ENCODE results near the gene IRX2.

The IRX2 gene

GRCh38 chr5:2755681-2756171 is 4.2 kb upstream of the IRX2 start:
- no peak for DNase-seq

- DNase-seq: no peak
These were observed 3.7 kb upstream of the IRX2 start for GRCh38 chr5:2755076-2755680.

- DNase-seq: no peak
These were observed 3.2 kb upstream of the IRX2 start for GRCh38 chr5:2754581-2755075.

GRCh38 chr5:2753452-2754420 is 2.3 kb upstream of the IRX2 start:
- no peak for DNase-seq

- DNase-seq: peak in 1 of 2 experiments; percentile 31
These were observed 1.5 kb upstream of the IRX2 start for GRCh38 chr5:2752821-2753439.

- DNase-seq: peak; percentile 58 to 79
These were observed 763 bp upstream of the IRX2 start for GRCh38 chr5:2752059-2752820.

GRCh38 chr5:2750758-2751464 is 566 bp downstream of the IRX2 start:
- DNase-seq: peak in 1 of 2 experiments; percentile 62

- no peak for DNase-seq
These were observed 1.3 kb downstream of the IRX2 start for GRCh38 chr5:2750026-2750757.

- no peak for DNase-seq
These were observed 1.9 kb downstream of the IRX2 start for GRCh38 chr5:2749514-2750025.

- DNase-seq: no peak
These were observed 2.5 kb downstream of the IRX2 start for GRCh38 chr5:2748861-2749513.

GRCh38 chr5:2748179-2748860 is 3.2 kb downstream of the IRX2 start:
- DNase-seq: no peak

GRCh38 chr5:2747363-2748162 is 3.9 kb downstream of the IRX2 start:
- no peak for DNase-seq

- DNase-seq: no peak
These were observed 4.9 kb downstream of the IRX2 start for GRCh38 chr5:2746561-2747032.

- DNase-seq: no peak
These were observed 7.0 kb downstream of the IRX2 start for GRCh38 chr5:2744485-2744884.

- DNase-seq: no peak
These were observed 8.4 kb downstream of the IRX2 start for GRCh38 chr5:2742921-2743679.

GRCh38 chr5:2741956-2742355 is 9.5 kb downstream of the IRX2 start:
- no peak for DNase-seq

GRCh38 chr5:2740876-2741555 is 10.5 kb downstream of the IRX2 start:
- no peak for DNase-seq

Data from NCI-H1930 (cell line).